ENCODE measurements around the gene SORCS2.

DNA sequence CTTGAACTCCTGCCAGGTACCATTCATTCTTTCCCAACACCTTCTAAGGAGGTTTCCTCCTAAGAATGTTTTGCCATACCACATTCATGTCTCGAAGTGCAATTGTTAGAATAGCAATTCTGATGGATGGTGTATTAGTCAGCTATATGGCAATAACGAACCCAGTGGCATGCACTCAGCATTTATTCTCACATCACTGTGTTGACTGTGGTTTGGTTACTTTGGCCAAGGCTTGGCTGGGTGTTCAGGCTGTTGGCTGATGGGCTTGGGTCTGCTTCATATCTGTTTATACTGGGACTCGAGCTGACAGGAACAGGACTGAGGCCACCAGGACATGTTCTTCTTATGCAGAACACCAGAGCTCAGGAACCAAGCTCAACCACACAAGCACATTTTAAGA, 210.7 kb downstream of the SORCS2 start:
- TF ChIP-seq, protein P1, sequence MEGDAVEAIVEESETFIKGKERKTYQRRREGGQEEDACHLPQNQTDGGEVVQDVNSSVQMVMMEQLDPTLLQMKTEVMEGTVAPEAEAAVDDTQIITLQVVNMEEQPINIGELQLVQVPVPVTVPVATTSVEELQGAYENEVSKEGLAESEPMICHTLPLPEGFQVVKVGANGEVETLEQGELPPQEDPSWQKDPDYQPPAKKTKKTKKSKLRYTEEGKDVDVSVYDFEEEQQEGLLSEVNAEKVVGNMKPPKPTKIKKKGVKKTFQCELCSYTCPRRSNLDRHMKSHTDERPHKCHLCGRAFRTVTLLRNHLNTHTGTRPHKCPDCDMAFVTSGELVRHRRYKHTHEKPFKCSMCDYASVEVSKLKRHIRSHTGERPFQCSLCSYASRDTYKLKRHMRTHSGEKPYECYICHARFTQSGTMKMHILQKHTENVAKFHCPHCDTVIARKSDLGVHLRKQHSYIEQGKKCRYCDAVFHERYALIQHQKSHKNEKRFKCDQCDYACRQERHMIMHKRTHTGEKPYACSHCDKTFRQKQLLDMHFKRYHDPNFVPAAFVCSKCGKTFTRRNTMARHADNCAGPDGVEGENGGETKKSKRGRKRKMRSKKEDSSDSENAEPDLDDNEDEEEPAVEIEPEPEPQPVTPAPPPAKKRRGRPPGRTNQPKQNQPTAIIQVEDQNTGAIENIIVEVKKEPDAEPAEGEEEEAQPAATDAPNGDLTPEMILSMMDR (IDR thresholded peaks at IDR 0.05), result no peak
- TF ChIP-seq POLR2A (IDR thresholded peaks at IDR 0.05), result no peak

Measured in uterus (tissue), 2 donors.